ENCODE measurements around the gene B3GNT3.

DNA sequence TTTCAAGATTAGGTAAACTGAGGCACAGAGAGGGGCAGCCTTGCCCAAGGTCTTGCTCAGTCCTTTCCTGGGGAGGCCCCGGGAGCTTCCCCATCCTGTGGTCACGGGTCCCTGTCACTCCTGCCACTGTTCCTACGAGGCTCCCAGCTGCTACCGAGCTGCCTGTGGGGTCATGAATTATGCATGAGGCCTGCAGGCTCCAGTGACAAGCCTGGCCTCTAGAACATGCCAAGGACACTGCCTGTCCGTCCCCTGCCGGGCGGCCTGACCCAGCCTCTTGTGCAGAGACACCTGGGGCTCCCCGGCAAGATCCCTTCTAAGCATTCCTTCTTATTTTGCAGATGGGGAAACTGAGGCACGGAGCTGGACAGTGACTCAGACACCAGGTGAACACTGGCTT lies 41.0 kb upstream of the B3GNT3 start:
- TF ChIP-seq, protein P1, sequence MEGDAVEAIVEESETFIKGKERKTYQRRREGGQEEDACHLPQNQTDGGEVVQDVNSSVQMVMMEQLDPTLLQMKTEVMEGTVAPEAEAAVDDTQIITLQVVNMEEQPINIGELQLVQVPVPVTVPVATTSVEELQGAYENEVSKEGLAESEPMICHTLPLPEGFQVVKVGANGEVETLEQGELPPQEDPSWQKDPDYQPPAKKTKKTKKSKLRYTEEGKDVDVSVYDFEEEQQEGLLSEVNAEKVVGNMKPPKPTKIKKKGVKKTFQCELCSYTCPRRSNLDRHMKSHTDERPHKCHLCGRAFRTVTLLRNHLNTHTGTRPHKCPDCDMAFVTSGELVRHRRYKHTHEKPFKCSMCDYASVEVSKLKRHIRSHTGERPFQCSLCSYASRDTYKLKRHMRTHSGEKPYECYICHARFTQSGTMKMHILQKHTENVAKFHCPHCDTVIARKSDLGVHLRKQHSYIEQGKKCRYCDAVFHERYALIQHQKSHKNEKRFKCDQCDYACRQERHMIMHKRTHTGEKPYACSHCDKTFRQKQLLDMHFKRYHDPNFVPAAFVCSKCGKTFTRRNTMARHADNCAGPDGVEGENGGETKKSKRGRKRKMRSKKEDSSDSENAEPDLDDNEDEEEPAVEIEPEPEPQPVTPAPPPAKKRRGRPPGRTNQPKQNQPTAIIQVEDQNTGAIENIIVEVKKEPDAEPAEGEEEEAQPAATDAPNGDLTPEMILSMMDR (IDR thresholded peaks at IDR 0.05): no peak
- TF ChIP-seq ZFX (IDR thresholded peaks at IDR 0.05; ENCODE audit: borderline replicate concordance): no peak
